ENCODE measurements around the gene PLCB1. TPM values are rescaled to one million over a fixed set of nuclear protein-coding genes. Genes with fewer than 3 reads are reported as not detected.

The PLCB1 gene
- total and polyA plus RNA-seq, 4 donors: 1.6 to 43.8 (median 6.1) TPM

- WGBS, 2 donors: 48 to 60% methylated on average over 4 of the region's 4 CpGs
- no peaks in the 10 kb centered on the region for H3K27me3 ChIP-seq (ENCODE audit: control insufficient read depth in 3 of 3, insufficient read depth in 3 of 3, low read length in 2 of 3)
- H3K27ac ChIP-seq (ENCODE audit: low read depth in 1 of 2, low read length in 1 of 2): peak overlapping the region in 1 of 2 donors; percentile 45
- no peak overlapping the region for H3K9ac ChIP-seq (ENCODE audit: insufficient read depth in 1 of 2, low read length in 2 of 2)
- peaks cover 0 to 10% (median 7%) of the 10 kb centered on the region in 5 donors for H3K4me1 ChIP-seq (ENCODE audit: control insufficient read depth in 5 of 5, insufficient read depth in 5 of 5, low read length in 5 of 5)
- no peaks in the 10 kb centered on the region for H3K36me3 ChIP-seq (ENCODE audit: control insufficient read depth in 4 of 4, insufficient read depth in 4 of 4, low read length in 4 of 4)
- TF ChIP-seq CTCF (IDR thresholded peaks at IDR 0.05; ENCODE audit: control extremely low read depth, extremely low read depth): no peak
- no peak for ATAC-seq (ENCODE audit: insufficient read depth, low FRiP score)
- peaks cover 0 to 5% (median 0%) of the 10 kb centered on the region in 4 donors for H3K9me3 ChIP-seq (ENCODE audit: control insufficient read depth in 4 of 4, insufficient read depth in 3 of 4, low read length in 3 of 4)
- DNase-seq: peak in 1 of 3 donors; percentile 34
- H3K4me3 ChIP-seq: no peak overlapping the region
Measured at GRCh38 chr20:8161264-8162071, 29.4 kb downstream of the PLCB1 start.

- WGBS, 2 donors: 67 to 81% methylated on average over 2 of the region's 2 CpGs
- H3K9ac ChIP-seq (ENCODE audit: insufficient read depth in 1 of 2, low read length in 2 of 2): no peak overlapping the region
- TF ChIP-seq CTCF (IDR thresholded peaks at IDR 0.05; ENCODE audit: control extremely low read depth, extremely low read depth): no peak
- H3K4me1 ChIP-seq (ENCODE audit: control insufficient read depth in 5 of 5, insufficient read depth in 5 of 5, low read length in 5 of 5): peaks cover 0 to 1% (median 0%) of the 10 kb centered on the region in 5 donors
- H3K27ac ChIP-seq (ENCODE audit: low read depth in 1 of 2, low read length in 1 of 2): no peak overlapping the region
- H3K9me3 ChIP-seq (ENCODE audit: control insufficient read depth in 4 of 4, insufficient read depth in 3 of 4, low read length in 3 of 4): peaks cover 0 to 5% (median 0%) of the 10 kb centered on the region in 4 donors
- DNase-seq: no peak
- H3K4me3 ChIP-seq: no peak overlapping the region
- ATAC-seq (ENCODE audit: insufficient read depth, low FRiP score): no peak
- no peaks in the 10 kb centered on the region for H3K36me3 ChIP-seq (ENCODE audit: control insufficient read depth in 4 of 4, insufficient read depth in 4 of 4, low read length in 4 of 4)
- H3K27me3 ChIP-seq (ENCODE audit: control insufficient read depth in 3 of 3, insufficient read depth in 3 of 3, low read length in 2 of 3): no peaks in the 10 kb centered on the region
Measured at GRCh38 chr20:8162610-8163009, 30.5 kb downstream of the PLCB1 start.

GRCh38 chr20:8163543-8163942, 31.5 kb downstream of the PLCB1 start:
- no peak for TF ChIP-seq CTCF (IDR thresholded peaks at IDR 0.05; ENCODE audit: control extremely low read depth, extremely low read depth)
- Histone ChIP-seq H3K36me3 (ENCODE audit: control insufficient read depth in 4 of 4, insufficient read depth in 4 of 4, low read length in 4 of 4) (no peaks in the 10 kb centered on the region), H3K9ac (ENCODE audit: insufficient read depth in 1 of 2, low read length in 2 of 2) (no peak overlapping the region), H3K9me3 (ENCODE audit: control insufficient read depth in 4 of 4, insufficient read depth in 3 of 4, low read length in 3 of 4) (peaks cover 0 to 5% (median 0%) of the 10 kb centered on the region in 4 donors), H3K4me3 (no peak overlapping the region), H3K27me3 (ENCODE audit: control insufficient read depth in 3 of 3, insufficient read depth in 3 of 3, low read length in 2 of 3) (no peaks in the 10 kb centered on the region), H3K27ac (ENCODE audit: low read depth in 1 of 2, low read length in 1 of 2) (no peak overlapping the region), H3K4me1 (ENCODE audit: control insufficient read depth in 5 of 5, insufficient read depth in 5 of 5, low read length in 5 of 5) (peaks cover 0 to 1% (median 0%) of the 10 kb centered on the region in 5 donors)
- WGBS, 2 donors: 94 to 99% methylated on average over 4 of the region's 4 CpGs
- DNase-seq: no peak
- no peak for ATAC-seq (ENCODE audit: insufficient read depth, low FRiP score)
